HCT116 (cell line): ENCODE data around the gene DMWD. TPM values are rescaled to one million over a fixed set of nuclear protein-coding genes. Genes with fewer than 3 reads are reported as not detected.

Experiments used
- ATAC-seq: fragments of 200-7000 bp; cut with Tn5 transposase; 2 replicates; pipeline ENCODE4 v1.9.1; 2020; ENCODE audit warnings: mild to moderate bottlenecking, moderate library complexity
- BruUV-seq: library from RNA; stranded (reverse); fragments of 400-500 nt; replicated peaks from 2 replicates; lab custom pipeline; 2021; lab: Mats Ljungman, UMichigan
- CTCF ChIA-PET: fragments of 300-600 bp; sonication (Branson Sonifier 250); formaldehyde crosslinking; loops from one replicate; lab custom pipeline; 2021; ENCODE audit warnings: antibody characterized with exemption; lab: Charles Lee
- POLR2A ChIA-PET: fragments of 300-600, 350-600 bp; sonication (Branson Sonifier 250); formaldehyde crosslinking; loops from one replicate; lab custom pipeline; 2021; ENCODE audit warnings: antibody characterized with exemption; lab: Charles Lee
- RAD21 ChIA-PET, 2 experiments: fragments of 300-600 bp; sonication (Branson Sonifier 250); formaldehyde crosslinking; loops; one replicate each; lab custom pipeline; 2023; ENCODE audit warnings: low total read pairs in 2 of 2; ENCODE audit not compliant: uncharacterized antibody in 2 of 2, unreplicated experiment in 2 of 2, low non-redundant PET in 1 of 2; lab: Charles Lee
- DNase-seq: peaks from one replicate; pipeline ENCODE4 v3.0.0-alpha.2; 2010; ENCODE audit warnings: low read depth, low spot score
- H2AFZ ChIP-seq: fragments of 200-600 bp; shearing (Covaris generic), sonication (generic); 2 replicates; pipeline ENCODE4 v1.6.1; 2017; ENCODE audit warnings: low read depth, mixed run types, mixed read lengths, antibody characterized with exemption, low read length; ENCODE audit not compliant: poor library complexity, severe bottlenecking
- H3K27ac ChIP-seq: 2 replicates; pipeline ENCODE4 v1.5.1; 2012; ENCODE audit warnings: low read depth, low read length
- H3K27me3 ChIP-seq: fragments of 200-600 bp; sonication (generic); 2 replicates; pipeline ENCODE4 v1.6.1; 2016; ENCODE audit warnings: mixed run types, low read length, mixed read lengths; ENCODE audit not compliant: insufficient read depth
- H3K36me3 ChIP-seq, 2 experiments: fragments of 200-500 bp in 1 of 2; fragments of 200-600 bp in 1 of 2; sonication (Bioruptor generic) in 1 of 2; sonication (generic) in 1 of 2; 2 replicates each; pipeline versions ENCODE4 v1.5.1 to v1.6.1; 2014 to 2016; ENCODE audit warnings: low read length in 2 of 2, inconsistent platforms in 1 of 2, mixed read lengths in 1 of 2, mixed run types in 1 of 2; ENCODE audit not compliant: insufficient read depth in 2 of 2, control insufficient read depth in 1 of 2
- H3K4me1 ChIP-seq, 2 experiments: fragments of 200-600 bp in 1 of 2; sonication (generic) in 1 of 2; 2 replicates each; pipeline versions ENCODE4 v1.5.1 to v1.6.1; 2012 to 2017; ENCODE audit warnings: low read length in 2 of 2, inconsistent platforms in 1 of 2, mild to moderate bottlenecking in 1 of 2, mixed read lengths in 1 of 2, mixed run types in 1 of 2, moderate library complexity in 1 of 2; ENCODE audit not compliant: insufficient read depth in 2 of 2, control insufficient read depth in 1 of 2
- H3K4me2 ChIP-seq: fragments of 200-600 bp; sonication (generic); 2 replicates; pipeline ENCODE4 v1.6.1; 2017; ENCODE audit warnings: mixed run types, low read length, mixed read lengths
- H3K4me3 ChIP-seq, 2 experiments: fragments of 200-600 bp in 1 of 2; sonication (generic) in 1 of 2; replicated peaks in 1 of 2; 2 replicates each; pipeline ENCODE4 v1.5.1; 2011 to 2016; ENCODE audit warnings: low read length in 2 of 2, control low read depth in 1 of 2, low read depth in 1 of 2, mild to moderate bottlenecking in 1 of 2, mixed read lengths in 1 of 2, mixed run types in 1 of 2
- H3K79me2 ChIP-seq: fragments of 200-600 bp; sonication (generic); 2 replicates; pipeline ENCODE4 v1.6.1; 2017; ENCODE audit warnings: mild to moderate bottlenecking, mixed run types, low read length, moderate library complexity, mixed read lengths; ENCODE audit not compliant: insufficient read depth
- H3K9ac ChIP-seq: fragments of 200-600 bp; sonication (generic); 2 replicates; pipeline ENCODE4 v1.6.1; 2016; ENCODE audit warnings: low read length, mixed read lengths
- H3K9me2 ChIP-seq: fragments of 200-600 bp; sonication (generic), shearing (Covaris generic); 2 replicates; pipeline ENCODE4 v1.6.1; 2017; ENCODE audit warnings: mixed run types, mild to moderate bottlenecking, moderate library complexity; ENCODE audit not compliant: insufficient read depth
- H3K9me3 ChIP-seq, 2 experiments: fragments of 200-500 bp in 1 of 2; fragments of 200-600 bp in 1 of 2; sonication (Bioruptor generic) in 1 of 2; sonication (generic) in 1 of 2; 2 replicates each; pipeline ENCODE4 v1.6.1; 2014 to 2017; ENCODE audit warnings: low read length in 2 of 2, mixed read lengths in 2 of 2, inconsistent platforms in 1 of 2, low read depth in 1 of 2, mild to moderate bottlenecking in 1 of 2, mixed run types in 1 of 2, moderate library complexity in 1 of 2; ENCODE audit not compliant: control insufficient read depth in 1 of 2, insufficient read depth in 1 of 2
- H4K20me1 ChIP-seq: fragments of 200-600 bp; sonication (generic), shearing (Covaris generic); 2 replicates; pipeline ENCODE4 v1.6.1; 2017; ENCODE audit warnings: mixed run types, mild to moderate bottlenecking, moderate library complexity; ENCODE audit not compliant: insufficient read depth
- ATF3 ChIP-seq: IDR thresholded peaks from 2 replicates; pipeline ENCODE4 v1.6.1; 2012
- CBX3 ChIP-seq: IDR thresholded peaks from 2 replicates; pipeline ENCODE4 v1.6.1; 2012; ENCODE audit warnings: low read depth
- CTCF ChIP-seq, 3 experiments: fragments of 200-600 bp in 1 of 3; sonication (generic) in 1 of 3; IDR thresholded peaks in 2 of 3; conservative IDR thresholded peaks in 1 of 3; 2 replicates each; pipeline ENCODE4 v1.5.1; 2012 to 2017; ENCODE audit warnings: low read depth in 2 of 3, low read length in 2 of 3, antibody characterized with exemption in 1 of 3, borderline replicate concordance in 1 of 3, control low read depth in 1 of 3, mild to moderate bottlenecking in 1 of 3, mixed read lengths in 1 of 3, mixed run types in 1 of 3, moderate library complexity in 1 of 3; ENCODE audit not compliant: insufficient read depth in 1 of 3
- EZH2 ChIP-seq: fragments of 200-600 bp; sonication (generic); IDR thresholded peaks from 2 replicates; pipeline ENCODE4 v1.6.1; 2017; ENCODE audit warnings: antibody characterized with exemption, mixed run types
- MAX ChIP-seq: IDR thresholded peaks from 2 replicates; pipeline ENCODE4 v1.6.1; 2012
- POLR2A ChIP-seq: IDR thresholded peaks from 2 replicates; pipeline ENCODE4 v1.7.0; 2011; ENCODE audit warnings: borderline replicate concordance; ENCODE audit not compliant: insufficient read depth, insufficient read length; ENCODE audit errors: extremely low read depth
- POLR2AphosphoS5 ChIP-seq: IDR thresholded peaks from 2 replicates; pipeline ENCODE4 v1.6.1; 2011; ENCODE audit warnings: mild to moderate bottlenecking, low read depth, low read length, moderate library complexity
- SIN3A ChIP-seq: IDR thresholded peaks from 2 replicates; pipeline ENCODE4 v1.6.1; 2012; ENCODE audit warnings: low read depth
- SRF ChIP-seq: IDR thresholded peaks from 2 replicates; pipeline ENCODE4 v1.6.1; 2012; ENCODE audit warnings: low read depth
- ZFX ChIP-seq: fragments of 450-650 bp; IDR thresholded peaks from 2 replicates; pipeline ENCODE4 v1.6.1; 2017
- ZNF274 ChIP-seq: fragments of 200-500 bp; sonication (Bioruptor generic); IDR thresholded peaks from 2 replicates; pipeline ENCODE4 v1.6.1; 2014; ENCODE audit warnings: mild to moderate bottlenecking, low read depth, low read length, inconsistent platforms
- intact Hi-C: fragments of 100-400 bp; cut with micrococcal nuclease; formaldehyde crosslinking; loops from 2 replicates; pipeline ENCODE4 v1.10.0; 2022
- total RNA-seq: library from RNA; stranded (reverse); gene quantifications from one replicate; pipeline ENCODE4 v1.2.1, GENCODE V29; 2021; ENCODE audit not compliant: unreplicated experiment

DMWD gene
- total RNA-seq, 1 experiment from 2014 or later: 56.8 TPM

GRCh38 chr19:45821103-45821521, 28.5 kb upstream of the DMWD start:
- H3K4me1 ChIP-seq: peaks cover 3 to 11% of the 10 kb centered on the region in 2 experiments; a peak in 3 of 4 replicates
- H3K27me3 ChIP-seq: no peaks in the 10 kb centered on the region
- no peaks in the 10 kb centered on the region for H3K9me3 ChIP-seq
- no peak overlapping the region for H2AFZ ChIP-seq
- DNase-seq: no peak
- no peak overlapping the region for H3K4me3 ChIP-seq
- CTCF ChIA-PET: no interaction called here
- H3K9me2 ChIP-seq: no peaks in the 10 kb centered on the region
- BruUV-seq: no TSS peak
- RAD21 ChIA-PET: no interaction called here
- intact Hi-C loops: no loop called here
- no peaks in the 10 kb centered on the region for H4K20me1 ChIP-seq
- no peak for TF ChIP-seq ZFX
- no peak for TF ChIP-seq ZNF274
- no peak for TF ChIP-seq ATF3
- no peak for TF ChIP-seq POLR2A
- TF ChIP-seq POLR2AphosphoS5: no peak
- TF ChIP-seq EZH2: no peak
- no peak for TF ChIP-seq CTCF (IDR thresholded peaks at IDR 0.05 in 2 of 3, conservative IDR thresholded peaks at IDR 0.05 in 1 of 3; ENCODE audit: borderline replicate concordance in 1 of 3, insufficient read depth in 1 of 3, low read depth in 2 of 3, low read length in 2 of 3)
- TF ChIP-seq CBX3: no peak
- TF ChIP-seq SRF: no peak
- no peak for TF ChIP-seq MAX
- no peak for TF ChIP-seq SIN3A
- no peak overlapping the region for H3K9ac ChIP-seq
- H3K79me2 ChIP-seq: no peaks in the 10 kb centered on the region
- no peak for ATAC-seq
- POLR2A ChIA-PET: no interaction called here
- no peak overlapping the region for H3K27ac ChIP-seq
- peaks cover 14 to 32% of the 10 kb centered on the region in 2 experiments; a peak in 3 of 4 replicates for H3K36me3 ChIP-seq
- H3K4me2 ChIP-seq: no peak overlapping the region
